GM23338 (cell line): ENCODE data around the gene SMAD3.

Source experiments
- EZH2phosphoT487 ChIP-seq: fragments of 200-600 bp; sonication (generic); IDR thresholded peaks from one replicate; pipeline ENCODE4 v1.8.1; 2018; ENCODE audit warnings: antibody characterized with exemption; ENCODE audit not compliant: unreplicated experiment
- POLR2AphosphoS5 ChIP-seq: IDR thresholded peaks from 2 replicates; pipeline ENCODE4 v1.6.1; 2016; ENCODE audit warnings: antibody characterized with exemption, low read depth
- ZNF114 ChIP-seq: fragments of 250-450 bp; sonication (Bioruptor Pico); IDR thresholded peaks from 2 replicates; pipeline ENCODE4 v1.5.0; 2020; ENCODE audit warnings: mild to moderate bottlenecking, moderate library complexity
- TF ChIP-seq, protein P1 (sequence below): IDR thresholded peaks from 2 replicates; pipeline ENCODE4 v1.6.1; 2016; ENCODE audit warnings: antibody characterized with exemption
- TF ChIP-seq, protein P2 (sequence below), 2 experiments: fragments of 200-600 bp in 1 of 2; sonication (generic) in 1 of 2; conservative IDR thresholded peaks; 2 replicates each; pipeline versions ENCODE4 v1.5.1 to v1.6.1; 2016 to 2017; ENCODE audit warnings: antibody characterized with exemption in 2 of 2, low read depth in 2 of 2, mild to moderate bottlenecking in 2 of 2, moderate library complexity in 1 of 2

DNA sequence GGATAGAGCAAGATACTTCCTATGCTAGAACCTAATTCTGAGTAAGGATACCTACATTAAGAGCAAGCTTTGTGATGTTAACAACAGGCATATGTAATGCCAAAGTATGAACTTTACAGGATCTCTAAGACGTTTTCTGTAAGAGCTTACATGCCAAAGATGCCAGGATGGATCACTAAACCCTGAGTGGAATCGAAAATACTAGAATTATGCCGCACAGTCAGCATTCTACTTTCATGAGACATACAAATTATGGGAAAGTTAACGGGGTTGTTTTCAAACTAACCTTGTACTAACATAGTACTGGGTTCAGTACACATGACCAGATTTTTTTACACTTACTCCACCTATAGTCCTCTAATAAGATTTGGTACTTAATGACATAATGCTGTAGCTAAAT lies 134.0 kb downstream of the SMAD3 start:
- TF ChIP-seq, protein P1, sequence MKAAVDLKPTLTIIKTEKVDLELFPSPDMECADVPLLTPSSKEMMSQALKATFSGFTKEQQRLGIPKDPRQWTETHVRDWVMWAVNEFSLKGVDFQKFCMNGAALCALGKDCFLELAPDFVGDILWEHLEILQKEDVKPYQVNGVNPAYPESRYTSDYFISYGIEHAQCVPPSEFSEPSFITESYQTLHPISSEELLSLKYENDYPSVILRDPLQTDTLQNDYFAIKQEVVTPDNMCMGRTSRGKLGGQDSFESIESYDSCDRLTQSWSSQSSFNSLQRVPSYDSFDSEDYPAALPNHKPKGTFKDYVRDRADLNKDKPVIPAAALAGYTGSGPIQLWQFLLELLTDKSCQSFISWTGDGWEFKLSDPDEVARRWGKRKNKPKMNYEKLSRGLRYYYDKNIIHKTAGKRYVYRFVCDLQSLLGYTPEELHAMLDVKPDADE, result no peak
- TF ChIP-seq, protein P2, sequence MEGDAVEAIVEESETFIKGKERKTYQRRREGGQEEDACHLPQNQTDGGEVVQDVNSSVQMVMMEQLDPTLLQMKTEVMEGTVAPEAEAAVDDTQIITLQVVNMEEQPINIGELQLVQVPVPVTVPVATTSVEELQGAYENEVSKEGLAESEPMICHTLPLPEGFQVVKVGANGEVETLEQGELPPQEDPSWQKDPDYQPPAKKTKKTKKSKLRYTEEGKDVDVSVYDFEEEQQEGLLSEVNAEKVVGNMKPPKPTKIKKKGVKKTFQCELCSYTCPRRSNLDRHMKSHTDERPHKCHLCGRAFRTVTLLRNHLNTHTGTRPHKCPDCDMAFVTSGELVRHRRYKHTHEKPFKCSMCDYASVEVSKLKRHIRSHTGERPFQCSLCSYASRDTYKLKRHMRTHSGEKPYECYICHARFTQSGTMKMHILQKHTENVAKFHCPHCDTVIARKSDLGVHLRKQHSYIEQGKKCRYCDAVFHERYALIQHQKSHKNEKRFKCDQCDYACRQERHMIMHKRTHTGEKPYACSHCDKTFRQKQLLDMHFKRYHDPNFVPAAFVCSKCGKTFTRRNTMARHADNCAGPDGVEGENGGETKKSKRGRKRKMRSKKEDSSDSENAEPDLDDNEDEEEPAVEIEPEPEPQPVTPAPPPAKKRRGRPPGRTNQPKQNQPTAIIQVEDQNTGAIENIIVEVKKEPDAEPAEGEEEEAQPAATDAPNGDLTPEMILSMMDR (conservative IDR thresholded peaks at IDR 0.05; ENCODE audit: low read depth in 2 of 2), result no peak
- TF ChIP-seq ZNF114 (CRISPR knock-in tag), result no peak
- no peak for TF ChIP-seq EZH2phosphoT487
- TF ChIP-seq POLR2AphosphoS5, result no peak
